Upper lobe of left lung (tissue), 6 donors: ENCODE results near the gene E2F1. TPM values are rescaled to one million over a fixed set of nuclear protein-coding genes. Genes with fewer than 3 reads are reported as not detected.

ENCODE experiments used
- ATAC-seq, 2 donors: fragments of 200-7000 bp; cut with Tn5 transposase; one replicate each; pipeline ENCODE4 v1.9.1; 2022; ENCODE audit warnings: mild to moderate bottlenecking in 2 of 2, moderate library complexity in 2 of 2; ENCODE audit not compliant: low FRiP score in 2 of 2
- DNase-seq, 2 donors: peaks; one replicate each; pipeline ENCODE4 v3.0.0-alpha.2; 2019 to 2020
- H3K27ac ChIP-seq, 4 donors: fragments of 200-600 bp; sonication (generic); one replicate each; pipeline ENCODE4 v1.5.1; 2016 to 2019
- H3K27me3 ChIP-seq, 4 donors: fragments of 200-600 bp; sonication (generic); one replicate each; pipeline ENCODE4 v1.5.1; 2017 to 2019
- H3K36me3 ChIP-seq, 4 donors: fragments of 200-600 bp; sonication (generic); one replicate each; pipeline ENCODE4 v1.5.1; 2016 to 2019
- H3K4me1 ChIP-seq, 4 donors: fragments of 200-600 bp; sonication (generic); one replicate each; pipeline ENCODE4 v1.5.1; 2018 to 2019
- H3K4me3 ChIP-seq, 4 donors: fragments of 200-600 bp; sonication (generic); one replicate each; pipeline ENCODE4 v1.5.1; 2017 to 2019; ENCODE audit warnings: mild to moderate bottlenecking in 2 of 4, moderate library complexity in 1 of 4
- H3K9me3 ChIP-seq, 4 donors: fragments of 200-600 bp; sonication (generic); one replicate each; pipeline ENCODE4 v1.5.1; 2018 to 2019
- CTCF ChIP-seq, 6 experiments: fragments of 450-650 bp in 4 of 6; fragments of 200-600 bp in 2 of 6; sonication (generic) in 2 of 6; IDR thresholded peaks; one replicate each; pipeline ENCODE4 v1.5.1; 2016 to 2019; ENCODE audit warnings: antibody characterized with exemption in 6 of 6
- EP300 ChIP-seq, 4 donors: sonication (generic); formaldehyde crosslinking; IDR thresholded peaks; one replicate each; pipeline ENCODE4 v1.5.1; 2017; ENCODE audit warnings: antibody characterized with exemption in 4 of 4, control low read depth in 2 of 4
- POLR2A ChIP-seq, 4 donors: fragments of 450-650 bp; IDR thresholded peaks; one replicate each; pipeline ENCODE4 v1.5.1; 2016 to 2017; ENCODE audit warnings: antibody characterized with exemption in 4 of 4, mild to moderate bottlenecking in 2 of 4
- POLR2AphosphoS5 ChIP-seq, 2 donors: sonication (generic); formaldehyde crosslinking; IDR thresholded peaks; one replicate each; pipeline ENCODE4 v1.5.1; 2017; ENCODE audit warnings: antibody characterized with exemption in 2 of 2
- WGBS, 2 donors: methylation state at CpG; one replicate each; pipeline ENCODE4 v1.1.5; 2017 to 2018; 5-methylcytosine and 5-hydroxymethylcytosine counted together
- total RNA-seq, 6 donors: library from RNA; depleted of rRNA in 4 of 6; stranded (reverse); fragments of >200 nt in 4 of 6; gene quantifications; one replicate each; pipeline versions ENCODE4 v1.1.0 to v1.2.1, GENCODE V29; 2016 to 2021
- donor health status: DM: no; HTN: no; CAD: no; lungs with moderate emphysema.
- donor health status: DM: no; HTN: yes; CAD: no; lungs with severe emphysema.

The E2F1 gene
- total RNA-seq, 6 donors from 2014 or later = 5.5 to 12.9 (median 6.8) TPM

GRCh38 chr20:33721391-33722140, 35.4 kb upstream of the E2F1 start:
- DNase-seq (no peak), ATAC-seq (no peak)
- Histone ChIP-seq H3K36me3 (no peaks in the 10 kb centered on the region), H3K4me3 (no peak overlapping the region), H3K27me3 (no peaks in the 10 kb centered on the region), H3K9me3 (no peaks in the 10 kb centered on the region), H3K4me1 (peaks cover 9 to 39% (median 21%) of the 10 kb centered on the region in 4 donors), H3K27ac (no peak overlapping the region)
- TF ChIP-seq POLR2A (IDR thresholded peaks at IDR 0.05) = no peak
- no peak for TF ChIP-seq EP300 (IDR thresholded peaks at IDR 0.05)
- TF ChIP-seq POLR2AphosphoS5 (IDR thresholded peaks at IDR 0.05) = no peak
- no peak for TF ChIP-seq CTCF (IDR thresholded peaks at IDR 0.05)
- whole genome bisulfite sequencing, 2 donors = 93 to 94% methylated on average over 11 of the region's 11 CpGs

DNA sequence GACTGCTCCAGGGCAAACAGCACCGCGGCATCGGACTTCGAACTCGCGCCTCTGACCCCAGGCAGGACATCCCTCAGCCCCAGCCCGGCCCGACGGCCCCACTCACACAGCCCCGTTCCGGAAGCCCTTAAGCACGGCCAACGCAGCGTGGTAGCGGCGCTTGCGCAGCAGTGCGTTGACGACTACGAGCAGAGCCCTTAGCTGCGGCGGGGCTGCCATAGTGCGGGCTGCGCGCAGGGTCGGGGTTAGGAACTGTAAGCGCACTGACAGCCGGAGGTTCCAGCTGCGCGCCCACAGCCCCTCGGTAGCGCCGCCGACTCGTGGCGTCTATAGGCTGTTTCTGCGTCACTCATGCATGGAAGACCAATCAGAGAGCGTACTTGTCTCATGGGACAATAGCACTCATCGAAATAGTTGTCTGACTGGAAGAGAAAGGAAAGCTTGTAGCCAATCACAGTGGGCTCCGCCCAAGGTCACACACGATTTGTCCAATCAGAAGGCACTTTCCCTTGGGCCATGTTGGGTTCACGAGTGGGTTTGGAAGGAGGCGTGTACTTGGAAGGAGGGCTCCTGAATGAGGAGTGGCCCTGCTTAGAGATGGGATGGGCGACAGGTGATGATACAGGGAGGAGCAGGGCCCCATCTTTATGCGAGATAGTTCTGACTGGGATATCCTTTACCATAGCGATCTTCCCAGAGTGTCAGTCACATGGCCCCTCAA, 34.0 kb upstream of the E2F1 start, which contains the start of gene PXMP4:
PXMP4 (minus strand) TSS at position 322 of the 721 bp plus-strand sequence; CDS start at position 219, 103 bp downstream.
- peaks cover 9 to 31% (median 16%) of the 10 kb centered on the region in 4 donors for H3K4me1 ChIP-seq
- WGBS, 2 donors = 2 to 6% methylated on average over 10 to 21 of the region's 46 CpGs
- ATAC-seq (peak; percentile 95 to 99), DNase-seq (peak; percentile 94 to 95)
- no peaks in the 10 kb centered on the region for H3K9me3 ChIP-seq
- H3K4me3 ChIP-seq = peak within 1 kb of the TSS; percentile 60 to 96 (median 76)
- H3K27me3 ChIP-seq = no peaks in the 10 kb centered on the region
- TF ChIP-seq EP300 (IDR thresholded peaks at IDR 0.05) (no peak), CTCF (IDR thresholded peaks at IDR 0.05) (peak in 1 of 6 experiments; percentile 22), POLR2AphosphoS5 (IDR thresholded peaks at IDR 0.05) (peak; percentile 34 to 64), POLR2A (IDR thresholded peaks at IDR 0.05) (peak in 1 of 4 donors; percentile 85)
- H3K27ac ChIP-seq = peak within 1 kb of the TSS; percentile 70 to 90 (median 81)
- no peaks in the 10 kb centered on the region for H3K36me3 ChIP-seq

- no peaks in the 10 kb centered on the region for H3K9me3 ChIP-seq
- H3K4me1 ChIP-seq = peaks cover 9 to 31% (median 14%) of the 10 kb centered on the region in 4 donors
- H3K36me3 ChIP-seq = peaks cover 3 to 7% (median 4%) of the 10 kb centered on the region in 4 donors
- no peak for ATAC-seq
- TF ChIP-seq CTCF (IDR thresholded peaks at IDR 0.05) (no peak), POLR2A (IDR thresholded peaks at IDR 0.05) (no peak), EP300 (IDR thresholded peaks at IDR 0.05) (no peak), POLR2AphosphoS5 (IDR thresholded peaks at IDR 0.05) (no peak)
- H3K4me3 ChIP-seq = peak overlapping the region; percentile 60 to 96 (median 76)
- DNase-seq = no peak
- 40 to 41% methylated on average over 10 to 13 of the region's 13 CpGs for whole genome bisulfite sequencing, 2 donors
- peak overlapping the region; percentile 70 to 90 (median 81) for H3K27ac ChIP-seq
- no peaks in the 10 kb centered on the region for H3K27me3 ChIP-seq
Measured at GRCh38 chr20:33719277-33719988, 33.2 kb upstream of the E2F1 start.

DNA sequence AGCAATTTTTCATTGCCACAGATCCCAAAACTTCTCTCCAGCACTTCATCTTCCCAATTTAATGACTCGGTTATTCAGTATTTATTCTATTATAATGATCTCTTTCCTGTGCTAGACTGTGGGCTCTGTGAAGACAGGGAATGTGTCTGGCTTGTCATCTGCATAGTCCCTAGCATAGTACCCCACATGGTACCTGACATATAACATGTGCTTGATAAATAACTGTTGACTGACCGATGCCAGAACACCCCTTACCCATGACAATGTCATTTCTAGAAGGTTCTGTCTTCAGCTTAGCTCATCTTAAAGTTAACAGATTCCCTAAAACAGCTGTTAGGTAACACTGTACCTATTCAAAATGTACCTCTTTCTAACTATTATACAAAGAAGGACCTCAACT, 30.3 kb upstream of the E2F1 start:
- DNase-seq = no peak
- no peaks in the 10 kb centered on the region for H3K9me3 ChIP-seq

More for the DNA sequence above, 30.3 kb upstream of the E2F1 start:
- Histone ChIP-seq H3K4me1 (peaks cover 9 to 21% (median 10%) of the 10 kb centered on the region in 4 donors), H3K27me3 (no peaks in the 10 kb centered on the region), H3K4me3 (no peak overlapping the region), H3K27ac (no peak overlapping the region), H3K36me3 (peaks cover 15 to 32% (median 31%) of the 10 kb centered on the region in 4 donors)
- ATAC-seq = no peak
- WGBS, 2 donors = 77 to 83% methylated on average over 2 of the region's 2 CpGs
- no peak for TF ChIP-seq EP300 (IDR thresholded peaks at IDR 0.05)
- no peak for TF ChIP-seq POLR2A (IDR thresholded peaks at IDR 0.05)
- TF ChIP-seq POLR2AphosphoS5 (IDR thresholded peaks at IDR 0.05) = no peak
- TF ChIP-seq CTCF (IDR thresholded peaks at IDR 0.05) = no peak
